ENCODE measurements around the gene PDCD5.
"Not testable (repeated sequence)": the region's sequence is repeated elsewhere in the genome, so short reads cannot be mapped to it uniquely, and the experiment has no call there.

The PDCD5 gene, protein sequence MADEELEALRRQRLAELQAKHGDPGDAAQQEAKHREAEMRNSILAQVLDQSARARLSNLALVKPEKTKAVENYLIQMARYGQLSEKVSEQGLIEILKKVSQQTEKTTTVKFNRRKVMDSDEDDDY

GRCh38 chr19:32580901-32581704, at the start of gene PDCD5:
PDCD5 (plus strand) TSS chr19:32581190; CDS start chr19:32581262, 72 bp downstream.
- in situ Hi-C loops (cut with MboI; ENCODE audit: low pct_unique_long_range_greater_than_20kb, low sequenced_read_pairs) = no loop called here
- DNase-seq = peak; percentile 93

DNA sequence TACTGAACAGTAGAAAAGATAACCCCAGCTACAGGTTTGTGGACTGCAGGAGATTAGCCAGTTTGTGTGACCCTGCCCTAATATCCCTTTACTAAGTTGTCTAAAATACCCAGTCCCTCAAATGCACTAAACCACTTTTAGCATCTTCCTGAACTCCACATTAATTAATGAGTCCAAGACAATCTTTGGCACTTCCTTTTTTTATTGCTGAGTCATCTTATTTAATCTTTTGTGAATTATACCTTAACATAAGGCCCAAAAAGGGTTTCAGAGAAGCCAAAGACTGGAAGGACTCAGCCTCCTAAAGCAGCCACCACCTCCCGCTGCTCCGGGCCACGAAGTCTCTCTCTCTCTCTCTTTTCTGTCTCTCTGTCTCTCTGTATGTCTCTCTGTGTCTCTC, 48.8 kb upstream of the PDCD5 start:
- DNase-seq = no peak
- in situ Hi-C loops (cut with MboI; ENCODE audit: low pct_unique_long_range_greater_than_20kb, low sequenced_read_pairs) = no loop called here

DNA sequence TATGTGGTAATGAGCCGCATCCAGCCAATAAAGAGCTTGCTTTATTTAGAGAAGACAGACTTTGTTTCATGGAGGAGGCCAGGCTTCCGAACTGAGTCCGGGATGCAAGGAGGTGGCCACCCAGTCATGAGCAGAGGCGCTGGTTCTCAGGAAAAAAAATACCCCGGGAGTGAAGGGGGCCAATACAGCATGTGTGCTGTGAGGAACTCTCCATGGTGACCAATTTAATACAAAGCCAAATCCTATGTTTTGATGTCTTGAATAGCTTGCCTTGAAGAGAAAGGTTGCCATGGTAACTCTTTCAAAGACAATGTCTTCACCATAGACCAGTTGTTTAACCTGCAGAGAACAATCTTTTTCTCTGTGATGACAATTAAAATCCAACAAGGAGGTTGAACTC, 43.4 kb upstream of the PDCD5 start:
- DNase-seq = no peak
- in situ Hi-C loops (cut with MboI; ENCODE audit: low pct_unique_long_range_greater_than_20kb, low sequenced_read_pairs) = no loop called here

DNA sequence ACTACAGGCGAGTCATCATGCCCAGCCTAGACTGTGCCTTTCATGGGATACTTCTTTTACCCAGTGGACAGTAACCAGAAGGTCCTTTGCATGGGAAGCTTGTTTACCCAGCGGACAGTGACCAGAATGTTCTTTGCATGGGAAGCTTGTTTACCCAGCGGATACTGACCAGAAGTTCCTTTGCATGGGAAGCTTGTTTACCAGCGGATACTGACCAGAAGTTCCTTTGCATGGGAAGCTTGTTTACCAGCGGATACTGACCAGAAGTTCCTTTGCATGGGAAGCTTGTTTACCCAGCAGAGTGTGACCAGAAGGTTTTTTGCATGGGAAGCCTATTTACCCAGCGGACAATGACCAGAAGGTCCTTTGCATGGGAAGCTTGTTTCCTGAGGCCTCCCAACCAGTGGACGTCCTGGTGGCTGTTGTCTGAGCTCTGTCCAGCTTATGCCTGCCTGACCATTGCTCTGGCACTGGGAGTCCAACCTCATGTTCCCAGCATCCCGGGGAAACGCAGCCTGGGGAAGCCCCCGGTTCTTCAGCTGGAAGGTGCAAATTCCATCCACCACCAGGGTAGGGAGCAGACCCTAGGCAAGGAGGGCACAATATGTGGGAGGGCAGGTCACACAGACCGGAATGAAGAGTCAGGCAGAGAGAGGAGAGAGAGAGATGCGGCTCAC, 41.6 kb upstream of the PDCD5 start:
- in situ Hi-C loops (cut with MboI; ENCODE audit: low pct_unique_long_range_greater_than_20kb, low sequenced_read_pairs) = no loop called here
- no peak for DNase-seq

GRCh38 chr19:32540621-32541020, 40.4 kb upstream of the PDCD5 start:
- in situ Hi-C loops (cut with MboI; ENCODE audit: low pct_unique_long_range_greater_than_20kb, low sequenced_read_pairs) = no loop called here
- no peak for DNase-seq

DNA sequence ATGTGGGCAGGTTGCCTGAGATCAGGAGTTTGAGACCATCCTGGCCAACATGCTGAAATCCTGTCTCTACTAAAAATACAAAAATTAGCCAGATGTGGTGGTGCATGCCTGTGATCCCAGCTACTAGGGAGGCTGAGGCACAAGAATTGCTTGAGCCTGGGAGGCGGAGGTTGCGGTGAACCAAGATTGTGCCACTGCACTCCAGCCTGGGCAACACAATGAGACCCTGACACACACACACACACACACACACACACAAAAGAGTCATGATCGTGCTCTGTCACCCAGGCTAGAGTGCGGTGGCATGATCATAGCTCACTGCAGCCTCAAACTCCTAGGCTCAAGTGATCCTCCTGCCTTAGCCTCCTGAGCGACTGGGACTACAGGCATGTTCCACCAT, 39.6 kb upstream of the PDCD5 start:
- in situ Hi-C loops (cut with MboI; ENCODE audit: low pct_unique_long_range_greater_than_20kb, low sequenced_read_pairs); DNase-seq: not testable (repeated sequence)

GRCh38 chr19:32542477-32543108, 38.4 kb upstream of the PDCD5 start:
- no peak for DNase-seq
- in situ Hi-C loops (cut with MboI; ENCODE audit: low pct_unique_long_range_greater_than_20kb, low sequenced_read_pairs) = no loop called here

GRCh38 chr19:32543115-32543900, 37.7 kb upstream of the PDCD5 start:
- DNase-seq = no peak
- in situ Hi-C loops (cut with MboI; ENCODE audit: low pct_unique_long_range_greater_than_20kb, low sequenced_read_pairs) = no loop called here

GRCh38 chr19:32544917-32545316, 36.1 kb upstream of the PDCD5 start:
- DNase-seq = no peak
- in situ Hi-C loops (cut with MboI; ENCODE audit: low pct_unique_long_range_greater_than_20kb, low sequenced_read_pairs) = no loop called here

DNA sequence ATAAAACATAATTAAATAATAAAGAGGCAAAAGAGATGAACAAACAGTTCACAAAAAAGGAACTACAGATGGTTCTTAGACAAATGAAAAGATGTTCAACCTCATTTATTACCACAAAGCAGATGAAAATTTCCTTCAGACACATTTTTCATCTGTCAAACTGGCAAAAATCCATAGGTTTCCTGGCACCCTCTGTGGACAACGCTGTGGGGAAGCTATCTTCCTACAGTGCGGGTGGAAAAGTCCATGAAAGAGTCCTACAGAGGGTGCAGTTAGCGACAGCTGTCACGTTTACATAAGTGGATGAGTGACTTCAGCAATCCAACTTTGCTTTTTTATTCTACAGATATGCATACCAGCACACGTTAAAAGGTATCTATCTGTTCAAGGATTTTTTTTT, 30.3 kb upstream of the PDCD5 start:
- DNase-seq = no peak
- in situ Hi-C loops (cut with MboI; ENCODE audit: low pct_unique_long_range_greater_than_20kb, low sequenced_read_pairs) = loop anchor here (25.0 kb wide), 2 partner anchors 263 to 1888 kb away; no protein-coding TSS in a partner anchor

GRCh38 chr19:32555786-32556185, 25.2 kb upstream of the PDCD5 start:
- no peak for DNase-seq
- in situ Hi-C loops (cut with MboI; ENCODE audit: low pct_unique_long_range_greater_than_20kb, low sequenced_read_pairs) = loop anchor here (25.0 kb wide), 2 partner anchors 268 to 1893 kb away; no protein-coding TSS in a partner anchor

GRCh38 chr19:32558607-32559228, 22.3 kb upstream of the PDCD5 start:
- in situ Hi-C loops (cut with MboI; ENCODE audit: low pct_unique_long_range_greater_than_20kb, low sequenced_read_pairs) = loop anchor here (25.0 kb wide), 2 partner anchors 271 to 1896 kb away; no protein-coding TSS in a partner anchor
- DNase-seq = no peak

- in situ Hi-C loops (cut with MboI; ENCODE audit: low pct_unique_long_range_greater_than_20kb, low sequenced_read_pairs) = loop anchor here (25.0 kb wide), 2 partner anchors 276 to 1901 kb away; no protein-coding TSS in a partner anchor
- no peak for DNase-seq
Measured at GRCh38 chr19:32563761-32564160, 17.2 kb upstream of the PDCD5 start.

DNA sequence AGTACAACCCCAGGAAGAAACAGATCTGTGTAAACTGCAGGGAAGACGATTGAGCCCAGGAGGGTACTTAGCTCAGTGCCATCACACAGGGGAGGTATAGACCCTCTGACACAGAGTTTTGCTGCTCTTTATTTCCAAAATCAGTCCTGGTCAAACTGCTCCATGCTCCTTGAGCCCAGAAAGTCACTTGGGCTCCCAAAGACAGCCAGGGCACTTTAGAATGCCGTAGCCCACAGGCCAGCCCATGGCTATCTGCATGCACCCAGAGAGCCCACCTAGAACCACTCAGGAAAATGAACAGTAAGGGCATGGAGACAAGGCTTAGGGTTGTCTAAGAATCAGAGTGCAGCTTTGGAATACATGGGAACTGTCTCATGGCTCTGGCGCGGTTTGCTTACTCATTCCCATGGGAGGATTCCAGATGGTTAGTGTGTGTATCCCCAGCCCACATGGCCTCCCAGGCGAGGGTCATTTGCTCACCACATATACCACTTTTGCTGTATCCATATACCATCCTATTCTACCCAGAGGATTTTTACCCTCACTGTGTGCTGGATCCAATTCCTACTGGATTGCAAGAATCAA, 14.7 kb upstream of the PDCD5 start:
- in situ Hi-C loops (cut with MboI; ENCODE audit: low pct_unique_long_range_greater_than_20kb, low sequenced_read_pairs) = loop anchor here (25.0 kb wide), 2 partner anchors 279 to 1904 kb away; no protein-coding TSS in a partner anchor
- DNase-seq = no peak

GRCh38 chr19:32567486-32567885, 13.5 kb upstream of the PDCD5 start:
- DNase-seq = no peak
- in situ Hi-C loops (cut with MboI; ENCODE audit: low pct_unique_long_range_greater_than_20kb, low sequenced_read_pairs) = loop anchor here (25.0 kb wide), 2 partner anchors 280 to 1905 kb away; no protein-coding TSS in a partner anchor

DNA sequence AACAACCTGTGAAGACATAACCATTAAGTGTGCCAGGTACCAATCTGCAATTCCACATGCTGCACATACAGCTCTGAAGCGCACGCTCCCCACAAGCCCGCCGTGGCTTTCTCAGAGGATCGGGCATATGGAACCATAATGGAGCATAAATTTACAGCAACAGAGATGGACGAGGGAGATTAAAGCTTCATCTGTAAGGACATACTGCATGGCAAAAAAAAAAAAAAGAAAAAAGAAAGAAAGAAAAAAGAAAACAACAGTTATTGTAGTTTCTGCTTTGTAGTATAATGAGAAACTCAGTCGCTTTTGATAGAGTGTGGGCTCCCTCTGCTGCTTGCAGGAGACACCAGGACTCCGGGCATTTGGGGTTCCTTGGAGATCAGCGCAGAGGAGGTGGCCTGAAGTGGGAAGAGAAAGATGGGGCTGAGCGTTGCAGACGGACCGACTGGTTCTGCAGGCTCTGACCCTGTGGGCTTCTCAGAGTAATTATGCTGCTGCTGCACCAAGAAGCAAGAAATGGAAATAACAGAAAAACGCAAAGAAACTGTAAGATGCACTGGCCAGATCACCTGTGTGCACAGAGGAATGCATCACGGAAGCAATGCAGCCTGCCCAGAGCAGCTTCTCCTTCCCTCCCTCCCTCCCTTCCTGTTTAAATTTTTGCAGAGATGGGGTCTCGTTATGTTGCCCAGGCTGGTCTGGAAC, 10.8 kb upstream of the PDCD5 start:
- in situ Hi-C loops (cut with MboI; ENCODE audit: low pct_unique_long_range_greater_than_20kb, low sequenced_read_pairs) = loop anchor here (25.0 kb wide), 2 partner anchors 283 to 1908 kb away; no protein-coding TSS in a partner anchor
- peak; percentile 67 for DNase-seq

- in situ Hi-C loops (cut with MboI; ENCODE audit: low pct_unique_long_range_greater_than_20kb, low sequenced_read_pairs) = loop anchor here (25.0 kb wide), 2 partner anchors 284 to 1909 kb away; no protein-coding TSS in a partner anchor
- not testable (repeated sequence) for DNase-seq
Measured at GRCh38 chr19:32571471-32572075, 9.4 kb upstream of the PDCD5 start.
